Hematopoietic multipotent progenitor cell treated with erythropoietin and hydrocortisone succinate and interleukin-3 and kit ligand, for 15 days (in vitro differentiated cells): ENCODE data around the gene EML3.
"Not testable (repeated sequence)": the region's sequence is repeated elsewhere in the genome, so short reads cannot be mapped to it uniquely, and the experiment has no call there.

ENCODE experiments used
- DNase-seq: peaks from one replicate; pipeline ENCODE4 v3.0.0-alpha.2; 2015; ENCODE audit warnings: low spot score

EML3 gene

GRCh38 chr11:62573006-62573591, 39.5 kb downstream of the EML3 start:
- peak; percentile 27 for DNase-seq

- DNase-seq: no peak
Observed at GRCh38 chr11:62572431-62572830, 40.1 kb downstream of the EML3 start.

- DNase-seq: not testable (repeated sequence)
Observed at GRCh38 chr11:62571493-62571892, 41.1 kb downstream of the EML3 start.

- DNase-seq: not testable (repeated sequence)
Observed at GRCh38 chr11:62570903-62571302, 41.7 kb downstream of the EML3 start.

GRCh38 chr11:62569611-62570010, 43.0 kb downstream of the EML3 start:
- DNase-seq: no peak

GRCh38 chr11:62567018-62567633, 45.4 kb downstream of the EML3 start:
- no peak for DNase-seq

- DNase-seq: no peak
Observed at GRCh38 chr11:62566247-62566646, 46.3 kb downstream of the EML3 start.

- DNase-seq: no peak
Observed at GRCh38 chr11:62565100-62565802, 47.3 kb downstream of the EML3 start.

GRCh38 chr11:62561677-62562230, 50.8 kb downstream of the EML3 start:
- not testable (repeated sequence) for DNase-seq

- peak; percentile 70 for DNase-seq
Observed at GRCh38 chr11:62560566-62561103, 51.9 kb downstream of the EML3 start.

GRCh38 chr11:62559626-62560025, 52.9 kb downstream of the EML3 start:
- DNase-seq: not testable (repeated sequence)

- no peak for DNase-seq
Observed at GRCh38 chr11:62559204-62559603, 53.4 kb downstream of the EML3 start.

GRCh38 chr11:62558669-62559068, 53.9 kb downstream of the EML3 start:
- no peak for DNase-seq

GRCh38 chr11:62556875-62557631, 55.5 kb downstream of the EML3 start:
- no peak for DNase-seq

GRCh38 chr11:62556108-62556874, 56.3 kb downstream of the EML3 start:
- peak; percentile 48 for DNase-seq

- peak; percentile 9 for DNase-seq
Observed at GRCh38 chr11:62555464-62556107, 57.0 kb downstream of the EML3 start.

GRCh38 chr11:62554387-62555167, 58.0 kb downstream of the EML3 start:
- no peak for DNase-seq

- DNase-seq: no peak
Observed at GRCh38 chr11:62553839-62554361, 58.7 kb downstream of the EML3 start.

GRCh38 chr11:62553080-62553838, 59.3 kb downstream of the EML3 start:
- peak; percentile 68 for DNase-seq
